Measurements from ENCODE around the gene HCAR3.

- TF ChIP-seq POLR2AphosphoS5 (IDR thresholded peaks at IDR 0.05; ENCODE audit: low read depth, low read length) (no peak), POLR2A (IDR thresholded peaks at IDR 0.05; ENCODE audit: low read depth, low read length) (no peak), TAF1 (IDR thresholded peaks at IDR 0.05; ENCODE audit: borderline replicate concordance, low read depth, low read length) (no peak)
Observed at GRCh38 chr12:122749569-122750332, 33.1 kb upstream of the HCAR3 start.
